ENCODE results near the gene ZNF438. TPM values are rescaled to one million over a fixed set of nuclear protein-coding genes. Genes with fewer than 3 reads are reported as not detected.

The ZNF438 gene
- total RNA-seq, 1 experiment from 2014 or later: 2.0 TPM

DNA sequence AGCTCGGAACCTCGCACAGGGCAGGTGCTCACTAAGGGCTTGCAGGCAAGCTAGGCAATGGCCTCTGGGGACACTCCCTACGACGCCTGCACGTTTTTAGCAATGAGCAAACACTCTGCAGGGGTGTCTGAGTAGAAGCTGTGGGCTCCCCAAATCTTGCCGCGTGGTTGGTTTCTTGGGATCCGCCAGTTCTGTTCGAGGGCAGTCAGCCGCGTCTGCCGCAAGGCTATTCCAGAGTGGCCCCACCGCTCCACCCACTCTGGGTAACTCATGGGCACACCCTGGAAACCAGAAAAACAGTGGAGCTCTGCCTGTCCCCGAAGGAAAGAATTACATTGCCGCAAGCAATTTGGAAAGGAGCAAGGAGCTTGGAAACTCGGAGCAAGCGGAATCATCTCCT, 212.8 kb downstream of the ZNF438 start:
- H3K4me3 ChIP-seq (ENCODE audit: low read depth in 2 of 2, low read length in 2 of 2): no peak overlapping the region
- no peaks in the 10 kb centered on the region for H3K36me3 ChIP-seq (ENCODE audit: control insufficient read depth, insufficient read depth, low read length)
- POLR2A ChIA-PET: no interaction called here
- intact Hi-C loops (cut with micrococcal nuclease; ENCODE audit: unreplicated experiment): no loop called here
- TF ChIP-seq TCF7L2 (IDR thresholded peaks at IDR 0.05; ENCODE audit: low read depth, low read length) (no peak), POLR2AphosphoS5 (IDR thresholded peaks at IDR 0.05; ENCODE audit: low read depth, low read length) (no peak), SIN3A (IDR thresholded peaks at IDR 0.05; ENCODE audit: borderline replicate concordance, insufficient read depth, low read depth, low read length) (no peak)
- TF ChIP-seq, protein P1, sequence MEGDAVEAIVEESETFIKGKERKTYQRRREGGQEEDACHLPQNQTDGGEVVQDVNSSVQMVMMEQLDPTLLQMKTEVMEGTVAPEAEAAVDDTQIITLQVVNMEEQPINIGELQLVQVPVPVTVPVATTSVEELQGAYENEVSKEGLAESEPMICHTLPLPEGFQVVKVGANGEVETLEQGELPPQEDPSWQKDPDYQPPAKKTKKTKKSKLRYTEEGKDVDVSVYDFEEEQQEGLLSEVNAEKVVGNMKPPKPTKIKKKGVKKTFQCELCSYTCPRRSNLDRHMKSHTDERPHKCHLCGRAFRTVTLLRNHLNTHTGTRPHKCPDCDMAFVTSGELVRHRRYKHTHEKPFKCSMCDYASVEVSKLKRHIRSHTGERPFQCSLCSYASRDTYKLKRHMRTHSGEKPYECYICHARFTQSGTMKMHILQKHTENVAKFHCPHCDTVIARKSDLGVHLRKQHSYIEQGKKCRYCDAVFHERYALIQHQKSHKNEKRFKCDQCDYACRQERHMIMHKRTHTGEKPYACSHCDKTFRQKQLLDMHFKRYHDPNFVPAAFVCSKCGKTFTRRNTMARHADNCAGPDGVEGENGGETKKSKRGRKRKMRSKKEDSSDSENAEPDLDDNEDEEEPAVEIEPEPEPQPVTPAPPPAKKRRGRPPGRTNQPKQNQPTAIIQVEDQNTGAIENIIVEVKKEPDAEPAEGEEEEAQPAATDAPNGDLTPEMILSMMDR (IDR thresholded peaks at IDR 0.05): no peak
- TF ChIP-seq, protein P2, sequence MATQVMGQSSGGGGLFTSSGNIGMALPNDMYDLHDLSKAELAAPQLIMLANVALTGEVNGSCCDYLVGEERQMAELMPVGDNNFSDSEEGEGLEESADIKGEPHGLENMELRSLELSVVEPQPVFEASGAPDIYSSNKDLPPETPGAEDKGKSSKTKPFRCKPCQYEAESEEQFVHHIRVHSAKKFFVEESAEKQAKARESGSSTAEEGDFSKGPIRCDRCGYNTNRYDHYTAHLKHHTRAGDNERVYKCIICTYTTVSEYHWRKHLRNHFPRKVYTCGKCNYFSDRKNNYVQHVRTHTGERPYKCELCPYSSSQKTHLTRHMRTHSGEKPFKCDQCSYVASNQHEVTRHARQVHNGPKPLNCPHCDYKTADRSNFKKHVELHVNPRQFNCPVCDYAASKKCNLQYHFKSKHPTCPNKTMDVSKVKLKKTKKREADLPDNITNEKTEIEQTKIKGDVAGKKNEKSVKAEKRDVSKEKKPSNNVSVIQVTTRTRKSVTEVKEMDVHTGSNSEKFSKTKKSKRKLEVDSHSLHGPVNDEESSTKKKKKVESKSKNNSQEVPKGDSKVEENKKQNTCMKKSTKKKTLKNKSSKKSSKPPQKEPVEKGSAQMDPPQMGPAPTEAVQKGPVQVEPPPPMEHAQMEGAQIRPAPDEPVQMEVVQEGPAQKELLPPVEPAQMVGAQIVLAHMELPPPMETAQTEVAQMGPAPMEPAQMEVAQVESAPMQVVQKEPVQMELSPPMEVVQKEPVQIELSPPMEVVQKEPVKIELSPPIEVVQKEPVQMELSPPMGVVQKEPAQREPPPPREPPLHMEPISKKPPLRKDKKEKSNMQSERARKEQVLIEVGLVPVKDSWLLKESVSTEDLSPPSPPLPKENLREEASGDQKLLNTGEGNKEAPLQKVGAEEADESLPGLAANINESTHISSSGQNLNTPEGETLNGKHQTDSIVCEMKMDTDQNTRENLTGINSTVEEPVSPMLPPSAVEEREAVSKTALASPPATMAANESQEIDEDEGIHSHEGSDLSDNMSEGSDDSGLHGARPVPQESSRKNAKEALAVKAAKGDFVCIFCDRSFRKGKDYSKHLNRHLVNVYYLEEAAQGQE (IDR thresholded peaks at IDR 0.05; ENCODE audit: insufficient read depth in 1 of 2, low read depth in 2 of 2, low read length in 1 of 2): no peak
- no peaks in the 10 kb centered on the region for H3K4me1 ChIP-seq (ENCODE audit: control insufficient read depth, insufficient read depth, low read length)
- CTCF ChIA-PET: no interaction called here
- DNase-seq (ENCODE audit: low read depth, low spot score): no peak
- H3K27me3 ChIP-seq (ENCODE audit: control insufficient read depth, insufficient read depth, low read length): no peaks in the 10 kb centered on the region
- in situ Hi-C loops (cut with HindIII; ENCODE audit: low pct_unique_long_range_greater_than_20kb, low sequenced_read_pairs): no loop called here
- no peak overlapping the region for H3K27ac ChIP-seq (ENCODE audit: low read length)
- BruUV-seq (replicated peaks): no TSS peak
- ATAC-seq: no peak
- no peaks in the 10 kb centered on the region for H3K9me3 ChIP-seq (ENCODE audit: control insufficient read depth, insufficient read depth, low read depth, low read length)

DNA sequence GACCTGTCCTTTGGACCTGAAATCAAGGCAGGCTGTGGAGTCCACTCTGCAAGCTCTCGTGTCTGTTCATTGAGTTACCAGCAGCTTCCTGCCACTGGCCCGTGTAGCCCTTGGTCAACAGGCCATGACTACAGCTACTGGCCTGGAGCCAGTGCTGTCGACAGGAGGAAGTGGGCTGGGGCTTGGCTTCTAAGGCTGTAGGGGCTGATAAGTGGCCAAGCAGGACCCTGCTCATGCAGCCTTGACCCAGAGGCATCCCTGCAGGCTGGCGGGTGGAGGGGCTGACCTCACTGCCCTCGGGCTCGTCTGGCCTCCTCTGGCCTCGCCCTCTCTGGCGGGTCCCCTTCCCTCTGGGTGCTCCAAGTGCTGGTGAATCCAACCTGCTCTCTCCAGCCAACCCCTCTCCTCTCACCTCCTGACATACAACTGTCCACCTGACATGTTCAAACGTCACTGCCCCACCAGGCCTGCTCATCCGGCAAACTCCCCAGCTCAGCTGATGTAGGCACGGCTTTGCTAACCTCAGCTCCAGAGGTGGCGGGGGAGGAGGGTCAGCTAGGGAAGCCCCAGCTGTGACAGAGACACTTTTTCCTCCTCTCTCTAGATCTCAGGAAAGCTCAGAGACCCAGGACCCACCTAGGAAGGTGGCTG, 213.5 kb downstream of the ZNF438 start:
- ATAC-seq (no peak), DNase-seq (ENCODE audit: low read depth, low spot score) (no peak)
- BruUV-seq (replicated peaks): no TSS peak
- in situ Hi-C loops (cut with HindIII; ENCODE audit: low pct_unique_long_range_greater_than_20kb, low sequenced_read_pairs) (no loop called here), intact Hi-C loops (cut with micrococcal nuclease; ENCODE audit: unreplicated experiment) (no loop called here)
- H3K27me3 ChIP-seq (ENCODE audit: control insufficient read depth, insufficient read depth, low read length): no peaks in the 10 kb centered on the region
- no peaks in the 10 kb centered on the region for H3K36me3 ChIP-seq (ENCODE audit: control insufficient read depth, insufficient read depth, low read length)
- ChIA-PET CTCF (no interaction called here), POLR2A (no interaction called here)
- TF ChIP-seq, protein P2 (IDR thresholded peaks at IDR 0.05; ENCODE audit: insufficient read depth in 1 of 2, low read depth in 2 of 2, low read length in 1 of 2): no peak
- TF ChIP-seq SIN3A (IDR thresholded peaks at IDR 0.05; ENCODE audit: borderline replicate concordance, insufficient read depth, low read depth, low read length): no peak
- TF ChIP-seq TCF7L2 (IDR thresholded peaks at IDR 0.05; ENCODE audit: low read depth, low read length): no peak
- TF ChIP-seq, protein P1 (IDR thresholded peaks at IDR 0.05): no peak
- no peak for TF ChIP-seq POLR2AphosphoS5 (IDR thresholded peaks at IDR 0.05; ENCODE audit: low read depth, low read length)
- no peaks in the 10 kb centered on the region for H3K4me1 ChIP-seq (ENCODE audit: control insufficient read depth, insufficient read depth, low read length)
- no peaks in the 10 kb centered on the region for H3K9me3 ChIP-seq (ENCODE audit: control insufficient read depth, insufficient read depth, low read depth, low read length)
- no peak overlapping the region for H3K27ac ChIP-seq (ENCODE audit: low read length)
- no peak overlapping the region for H3K4me3 ChIP-seq (ENCODE audit: low read depth in 2 of 2, low read length in 2 of 2)

Measured in Panc1 (cell line).